ENCODE results near the gene STXBP2.
A peak's percentile ranks its signal among the peaks of the same experiment; 100 is the strongest.

The STXBP2 gene

DNA sequence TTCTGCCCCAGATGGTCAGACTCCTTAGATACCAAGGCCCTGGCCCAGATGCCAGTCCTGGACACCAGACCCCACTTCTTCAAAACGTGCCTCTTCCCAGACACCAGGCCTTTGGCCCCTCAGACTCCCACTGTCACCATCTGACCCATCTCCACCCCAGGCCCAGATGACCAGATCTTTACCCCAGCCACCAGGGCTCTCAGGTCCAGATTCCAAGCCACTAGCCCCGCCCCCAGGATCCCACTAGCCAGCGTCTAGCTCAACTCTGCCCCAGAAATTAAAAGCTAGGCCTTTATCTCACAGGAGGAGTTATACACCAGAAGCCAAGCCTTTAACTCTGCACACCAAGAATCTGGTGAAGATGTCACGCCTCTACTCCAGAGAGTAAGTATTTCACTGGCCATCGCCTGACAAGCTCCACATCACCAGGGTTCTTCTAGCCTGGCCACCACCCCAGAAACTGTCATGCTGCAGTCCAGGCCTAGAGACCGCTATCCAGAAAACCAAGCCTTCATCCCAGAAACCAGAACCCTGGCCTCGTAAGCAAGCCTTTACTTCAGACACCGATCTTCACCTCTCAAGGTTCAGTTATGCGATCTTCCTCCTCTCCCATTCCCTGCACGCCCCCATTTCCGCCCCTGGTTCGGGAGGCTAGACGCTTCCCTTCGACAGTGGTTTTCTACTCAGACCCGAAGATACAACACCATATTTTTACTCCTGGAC is 8.2 kb upstream of the STXBP2 start:
- TF ChIP-seq, protein P1, sequence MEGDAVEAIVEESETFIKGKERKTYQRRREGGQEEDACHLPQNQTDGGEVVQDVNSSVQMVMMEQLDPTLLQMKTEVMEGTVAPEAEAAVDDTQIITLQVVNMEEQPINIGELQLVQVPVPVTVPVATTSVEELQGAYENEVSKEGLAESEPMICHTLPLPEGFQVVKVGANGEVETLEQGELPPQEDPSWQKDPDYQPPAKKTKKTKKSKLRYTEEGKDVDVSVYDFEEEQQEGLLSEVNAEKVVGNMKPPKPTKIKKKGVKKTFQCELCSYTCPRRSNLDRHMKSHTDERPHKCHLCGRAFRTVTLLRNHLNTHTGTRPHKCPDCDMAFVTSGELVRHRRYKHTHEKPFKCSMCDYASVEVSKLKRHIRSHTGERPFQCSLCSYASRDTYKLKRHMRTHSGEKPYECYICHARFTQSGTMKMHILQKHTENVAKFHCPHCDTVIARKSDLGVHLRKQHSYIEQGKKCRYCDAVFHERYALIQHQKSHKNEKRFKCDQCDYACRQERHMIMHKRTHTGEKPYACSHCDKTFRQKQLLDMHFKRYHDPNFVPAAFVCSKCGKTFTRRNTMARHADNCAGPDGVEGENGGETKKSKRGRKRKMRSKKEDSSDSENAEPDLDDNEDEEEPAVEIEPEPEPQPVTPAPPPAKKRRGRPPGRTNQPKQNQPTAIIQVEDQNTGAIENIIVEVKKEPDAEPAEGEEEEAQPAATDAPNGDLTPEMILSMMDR (IDR thresholded peaks at IDR 0.05; ENCODE audit: low read depth, low read length), result no peak
- H3K4me3 ChIP-seq (ENCODE audit: low read depth, low read length), result peak overlapping the region; percentile 89

GRCh38 chr19:7629347-7630054 is 7.4 kb upstream of the STXBP2 start, which contains the start of the genes PET100 and XAB2:
Gene PET100 (plus strand): TSS chr19:7629793. CDS start chr19:7629834, 41 bp downstream.
Gene XAB2 (minus strand): TSS chr19:7629545. CDS start chr19:7629527, 18 bp downstream.
- TF ChIP-seq, protein P1 (IDR thresholded peaks at IDR 0.05; ENCODE audit: low read depth, low read length), result no peak
- H3K4me3 ChIP-seq (ENCODE audit: low read depth, low read length), result peak within 1 kb of the TSS; percentile 89

GRCh38 chr19:7631577-7631976 is 5.3 kb upstream of the STXBP2 start:
- TF ChIP-seq, protein P1 (IDR thresholded peaks at IDR 0.05; ENCODE audit: low read depth, low read length), result no peak
- no peak overlapping the region for H3K4me3 ChIP-seq (ENCODE audit: low read depth, low read length)

DNA sequence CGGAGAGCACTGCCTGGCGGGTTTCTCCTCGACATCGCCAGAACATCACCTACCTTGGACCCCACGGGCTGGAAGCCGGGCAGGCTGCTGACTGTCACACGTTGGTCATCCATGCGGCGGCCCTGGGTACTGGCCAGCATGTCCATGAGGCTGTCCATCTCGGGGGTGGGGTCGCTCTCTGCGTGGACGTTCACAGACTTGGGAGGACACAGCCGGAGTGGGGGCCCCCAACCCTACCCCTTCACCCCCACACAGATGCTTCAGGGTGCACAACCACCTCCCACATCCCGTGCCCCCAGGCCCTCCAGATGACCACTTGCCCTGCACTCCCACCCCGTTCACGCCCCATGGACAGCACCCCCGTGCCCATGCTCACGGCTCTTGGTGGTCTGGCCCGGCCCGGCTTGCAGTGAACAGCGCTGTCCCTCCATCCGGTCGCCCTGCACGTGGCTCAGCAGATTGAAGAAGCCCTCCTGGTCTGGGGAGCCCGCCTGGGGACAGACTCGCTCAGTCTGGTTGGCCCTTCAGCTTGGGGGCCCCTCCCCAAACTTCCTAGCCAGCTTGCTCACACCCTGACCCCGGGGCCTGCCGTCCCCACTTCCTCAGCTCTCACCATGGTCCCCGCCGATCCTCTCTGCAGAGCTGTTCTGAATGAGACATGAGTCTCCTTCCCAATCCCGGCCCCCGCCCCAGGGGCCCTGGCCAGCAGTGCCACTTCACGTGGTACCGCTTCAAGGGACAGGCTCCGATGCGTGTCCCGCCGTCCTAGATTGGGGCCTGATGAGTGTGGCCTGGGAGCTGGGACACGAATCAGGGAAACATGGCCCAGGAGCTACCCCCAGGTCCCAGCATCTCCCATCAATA is 4.3 kb upstream of the STXBP2 start:
- TF ChIP-seq, protein P1 (IDR thresholded peaks at IDR 0.05; ENCODE audit: low read depth, low read length), result no peak

GRCh38 chr19:7633698-7634097 is 3.2 kb upstream of the STXBP2 start, which contains the start of gene PCP2:
Gene PCP2 (minus strand): TSS chr19:7633719. CDS start chr19:7633457, 262 bp downstream.
- TF ChIP-seq, protein P1 (IDR thresholded peaks at IDR 0.05; ENCODE audit: low read depth, low read length), result no peak

More for the DNA sequence above, 4.3 kb upstream of the STXBP2 start:
- H3K4me3 ChIP-seq (ENCODE audit: low read depth, low read length), result no peak overlapping the region

GRCh38 chr19:7635670-7636069 is 1.2 kb upstream of the STXBP2 start:
- no peak overlapping the region for H3K4me3 ChIP-seq (ENCODE audit: low read depth, low read length)
- TF ChIP-seq, protein P1 (IDR thresholded peaks at IDR 0.05; ENCODE audit: low read depth, low read length), result no peak

More at GRCh38 chr19:7633698-7634097, 3.2 kb upstream of the STXBP2 start, which contains the start of gene PCP2:
- no peak within 1 kb of the TSS for H3K4me3 ChIP-seq (ENCODE audit: low read depth, low read length)

All from WI38 (cell line).